T-cell (primary cell): ENCODE data around the gene KRT26. TPM values are rescaled to one million over a fixed set of nuclear protein-coding genes. Genes with fewer than 3 reads are reported as not detected.

Source experiments
- ATAC-seq, 4 experiments: fragments of 200-7000 bp in 3 of 4; fragments of 150-1000 bp in 1 of 4; cut with Tn5 transposase; replicated peaks in 1 of 4; 1 replicate in 3 of 4; 2 replicates in 1 of 4; pipeline ENCODE4 v1.10.0; 2021; ENCODE audit warnings: moderate library complexity in 3 of 4, mild to moderate bottlenecking in 2 of 4, moderate number of reproducible peaks in 1 of 4
- CTCF ChIA-PET, 2 donors: fragments of 300-600 bp; sonication (Branson Sonifier 250); formaldehyde crosslinking; loops; one replicate each; lab custom pipeline; 2022; ENCODE audit warnings: antibody characterized with exemption in 2 of 2; lab: Charles Lee
- POLR2A ChIA-PET, 2 donors: fragments of 300-600 bp; sonication (Branson Sonifier 250); formaldehyde crosslinking; loops; one replicate each; lab custom pipeline; 2022; ENCODE audit warnings: antibody characterized with exemption in 2 of 2; lab: Charles Lee
- DNase-seq, 35 experiments: peaks; one replicate each; pipeline versions ENCODE4 v3.0.0 to v3.0.0-alpha.2; 2013 to 2023
- H3K27ac ChIP-seq: one replicate; pipeline ENCODE4 v1.5.1; 2013; ENCODE audit warnings: low read length
- H3K27me3 ChIP-seq, 2 experiments: replicated peaks in 1 of 2; 1 replicate in 1 of 2; 2 replicates in 1 of 2; pipeline versions ENCODE4 v1.6.1 to v1.7.0; 2013; ENCODE audit warnings: low read length in 1 of 2, mixed read lengths in 1 of 2; ENCODE audit not compliant: control insufficient read depth in 2 of 2, insufficient read depth in 2 of 2; ENCODE audit errors: extremely low read depth in 1 of 2
- H3K36me3 ChIP-seq, 2 donors: 1 replicate in 1 of 2; 2 replicates in 1 of 2; pipeline versions ENCODE4 v1.6.1 to v1.7.0; 2013; ENCODE audit warnings: low read length in 1 of 2; ENCODE audit not compliant: control insufficient read depth in 2 of 2, insufficient read depth in 1 of 2; ENCODE audit errors: extremely low read depth in 1 of 2
- H3K4me1 ChIP-seq, 2 experiments: 1 replicate in 1 of 2; 2 replicates in 1 of 2; pipeline versions ENCODE4 v1.6.1 to v1.7.0; 2013; ENCODE audit warnings: low read length in 2 of 2, mixed read lengths in 1 of 2; ENCODE audit not compliant: insufficient read depth in 2 of 2, control insufficient read depth in 1 of 2; ENCODE audit errors: extremely low read depth in 1 of 2
- H3K4me3 ChIP-seq, 2 donors: 1 replicate in 1 of 2; 2 replicates in 1 of 2; pipeline versions ENCODE4 v1.5.1 to v1.7.0; 2013; ENCODE audit warnings: mild to moderate bottlenecking in 2 of 2, low read length in 1 of 2, moderate library complexity in 1 of 2; ENCODE audit not compliant: control insufficient read depth in 1 of 2; ENCODE audit errors: extremely low read depth in 1 of 2
- H3K9me3 ChIP-seq: 2 replicates; pipeline ENCODE4 v1.7.0; 2013
- H3K27ac Mint-ChIP-seq, 2 donors: one replicate each; pipeline ENCODE4 v1.8.0; 2020 to 2021; ENCODE audit warnings: mild to moderate bottlenecking in 2 of 2, mixed read lengths in 2 of 2
- H3K27me3 Mint-ChIP-seq, 2 donors: one replicate each; pipeline ENCODE4 v1.8.0; 2021 to 2022; ENCODE audit warnings: mixed read lengths in 2 of 2
- H3K36me3 Mint-ChIP-seq: one replicate; pipeline ENCODE4 v1.8.0; 2021; ENCODE audit warnings: mixed read lengths
- H3K4me1 Mint-ChIP-seq, 3 donors: one replicate each; pipeline ENCODE4 v1.8.0; 2020 to 2022; ENCODE audit warnings: mixed read lengths in 3 of 3, mild to moderate bottlenecking in 1 of 3
- H3K4me3 Mint-ChIP-seq, 3 donors: one replicate each; pipeline ENCODE4 v1.8.0; 2020 to 2022; ENCODE audit warnings: mild to moderate bottlenecking in 3 of 3, mixed read lengths in 3 of 3, moderate library complexity in 3 of 3
- H3K9me3 Mint-ChIP-seq, 3 donors: one replicate each; pipeline ENCODE4 v1.8.0; 2020 to 2022; ENCODE audit warnings: mixed read lengths in 3 of 3
- WGBS: methylation state at CpG from one replicate; pipeline ENCODE4 v1.1.5; 2013; ENCODE audit warnings: missing lambda C conversion rate; ENCODE audit not compliant: insufficient coverage; 5-methylcytosine and 5-hydroxymethylcytosine counted together
- total RNA-seq, 35 experiments: library from RNA in 6 of 35; stranded (reverse) in 6 of 35; fragments of 120-200 nt in 1 of 35; gene quantifications; one replicate each; pipeline versions ENCODE4 v1.2.1 to v1.2.4 and lab custom pipeline; 2013 to 2026

KRT26 gene
- total RNA-seq, 5 donors from 2014 or later (not counting 1 experiment from before 2014, with no cell fraction given), result not detected

GRCh38 chr17:40800381-40800780, 28.4 kb upstream of the KRT26 start:
- POLR2A ChIA-PET, result no interaction called here
- Mint-ChIP-seq H3K27ac (no peak overlapping the region), H3K9me3 (no peaks in the 10 kb centered on the region), H3K4me3 (no peak overlapping the region), H3K27me3 (peaks cover 32 to 47% of the 10 kb centered on the region in 2 donors), H3K36me3 (no peaks in the 10 kb centered on the region), H3K4me1 (peaks cover 3 to 5% (median 4%) of the 10 kb centered on the region in 3 donors)
- Histone ChIP-seq H3K4me1 (peaks cover 0 to 5% of the 10 kb centered on the region in 2 experiments), H3K27ac (no peak overlapping the region), H3K36me3 (no peaks in the 10 kb centered on the region), H3K27me3 (peaks cover 2 to 28% of the 10 kb centered on the region in 2 experiments), H3K4me3 (no peak overlapping the region), H3K9me3 (no peaks in the 10 kb centered on the region)
- WGBS, result 67% methylated on average over 1 of the region's 1 CpG
- DNase-seq, result no peak
- ATAC-seq, result no peak
- CTCF ChIA-PET, result no interaction called here

- ChIA-PET CTCF (no interaction called here), POLR2A (no interaction called here)
- Histone ChIP-seq H3K36me3 (no peaks in the 10 kb centered on the region), H3K27ac (no peak within 1 kb of the TSS), H3K27me3 (peaks cover 2 to 30% of the 10 kb centered on the region in 2 experiments), H3K9me3 (no peaks in the 10 kb centered on the region), H3K4me3 (no peak within 1 kb of the TSS), H3K4me1 (peaks cover 0 to 5% of the 10 kb centered on the region in 2 experiments)
- DNase-seq (no peak), ATAC-seq (no peak)
- Mint-ChIP-seq H3K27me3 (peaks cover 30 to 47% of the 10 kb centered on the region in 2 donors), H3K4me3 (no peak within 1 kb of the TSS), H3K4me1 (peaks cover 3 to 5% (median 4%) of the 10 kb centered on the region in 3 donors), H3K27ac (no peak within 1 kb of the TSS), H3K36me3 (no peaks in the 10 kb centered on the region), H3K9me3 (no peaks in the 10 kb centered on the region)
- WGBS, result no CpG with 5 or more reads among the region's 3 CpGs
Measured at GRCh38 chr17:40799859-40800258, 27.9 kb upstream of the KRT26 start, which contains the start of gene KRT28. TSS of gene KRT28 (minus strand) at chr17:40799959. CDS start at chr17:40799893, 66 bp downstream.

- CTCF ChIA-PET, result interaction anchor here in 1 of 2 donors (0.6 kb wide), 1 partner anchor 64 kb away, joined by 5 read pairs; no protein-coding TSS in a partner anchor
- no peak for ATAC-seq
Measured at GRCh38 chr17:40796846-40797245, 24.8 kb upstream of the KRT26 start.

GRCh38 chr17:40795019-40795667, 23.1 kb upstream of the KRT26 start:
- H3K4me1 ChIP-seq, result no peaks in the 10 kb centered on the region
- no peak overlapping the region for H3K4me3 ChIP-seq
- H3K27ac ChIP-seq, result no peak overlapping the region
- no peaks in the 10 kb centered on the region for H3K9me3 ChIP-seq
- CTCF ChIA-PET, result no interaction called here
- Mint-ChIP-seq H3K27me3 (peaks cover 34 to 50% of the 10 kb centered on the region in 2 donors), H3K36me3 (no peaks in the 10 kb centered on the region), H3K9me3 (no peaks in the 10 kb centered on the region), H3K4me3 (no peak overlapping the region), H3K4me1 (no peaks in the 10 kb centered on the region), H3K27ac (no peak overlapping the region)
- DNase-seq (no peak), ATAC-seq (no peak)
- WGBS, result 64% methylated on average over 2 of the region's 10 CpGs
- no peaks in the 10 kb centered on the region for H3K36me3 ChIP-seq
- POLR2A ChIA-PET, result no interaction called here
- peaks cover 0 to 29% of the 10 kb centered on the region in 2 experiments for H3K27me3 ChIP-seq

More at GRCh38 chr17:40796846-40797245, 24.8 kb upstream of the KRT26 start:
- Mint-ChIP-seq H3K36me3 (no peaks in the 10 kb centered on the region), H3K27me3 (peaks cover 34 to 50% of the 10 kb centered on the region in 2 donors), H3K9me3 (no peaks in the 10 kb centered on the region), H3K27ac (no peak overlapping the region), H3K4me3 (no peak overlapping the region), H3K4me1 (no peaks in the 10 kb centered on the region)
- DNase-seq, result no peak
- POLR2A ChIA-PET, result no interaction called here
- 72% methylated on average over 20 of the region's 27 CpGs for WGBS
- no peak overlapping the region for H3K27ac ChIP-seq
- H3K36me3 ChIP-seq, result no peaks in the 10 kb centered on the region
- H3K4me1 ChIP-seq, result no peaks in the 10 kb centered on the region
- no peak overlapping the region for H3K4me3 ChIP-seq
- peaks cover 0 to 29% of the 10 kb centered on the region in 2 experiments for H3K27me3 ChIP-seq
- no peaks in the 10 kb centered on the region for H3K9me3 ChIP-seq

- no CpG with 5 or more reads among the region's 2 CpGs for WGBS
- Mint-ChIP-seq H3K4me3 (no peak overlapping the region), H3K36me3 (no peaks in the 10 kb centered on the region), H3K27me3 (peaks cover 34 to 49% of the 10 kb centered on the region in 2 donors), H3K9me3 (no peaks in the 10 kb centered on the region), H3K27ac (no peak overlapping the region), H3K4me1 (no peaks in the 10 kb centered on the region)
- Histone ChIP-seq H3K9me3 (no peaks in the 10 kb centered on the region), H3K4me3 (no peak overlapping the region), H3K27ac (no peak overlapping the region), H3K27me3 (peaks cover 0 to 27% of the 10 kb centered on the region in 2 experiments), H3K36me3 (no peaks in the 10 kb centered on the region), H3K4me1 (no peaks in the 10 kb centered on the region)
- ATAC-seq (no peak), DNase-seq (no peak)
- ChIA-PET CTCF (no interaction called here), POLR2A (no interaction called here)
Measured at GRCh38 chr17:40794466-40794865, 22.5 kb upstream of the KRT26 start.

- Histone ChIP-seq H3K27ac (no peak overlapping the region), H3K4me3 (no peak overlapping the region), H3K36me3 (no peaks in the 10 kb centered on the region), H3K9me3 (no peaks in the 10 kb centered on the region), H3K27me3 (peaks cover 0 to 25% of the 10 kb centered on the region in 2 experiments), H3K4me1 (no peaks in the 10 kb centered on the region)
- Mint-ChIP-seq H3K36me3 (no peaks in the 10 kb centered on the region), H3K4me3 (no peak overlapping the region), H3K4me1 (no peaks in the 10 kb centered on the region), H3K27me3 (peaks cover 29 to 45% of the 10 kb centered on the region in 2 donors), H3K9me3 (no peaks in the 10 kb centered on the region), H3K27ac (no peak overlapping the region)
- POLR2A ChIA-PET, result no interaction called here
- WGBS, result 79% methylated on average over 9 of the region's 10 CpGs
- no peak for ATAC-seq
- no peak for DNase-seq
- CTCF ChIA-PET, result no interaction called here
Measured at GRCh38 chr17:40793832-40794231, 21.8 kb upstream of the KRT26 start.
